Spleen (tissue), 7 donors: ENCODE measurements around the gene KIF16B.

ENCODE experiments used
- CTCF ChIP-seq, 11 experiments: fragments of 200-600 bp in 7 of 11; fragments of 450-650 bp in 4 of 11; sonication (generic) in 4 of 11; IDR thresholded peaks in 8 of 11; conservative IDR thresholded peaks in 3 of 11; 1 replicate in 7 of 11; 2 replicates in 4 of 11; pipeline versions ENCODE4 v1.4.0 to v1.8.0; 2016 to 2021; ENCODE audit warnings: antibody characterized with exemption in 11 of 11, inconsistent platforms in 4 of 11, mild to moderate bottlenecking in 1 of 11
- POLR2A ChIP-seq, 3 donors: fragments of 450-650 bp; IDR thresholded peaks; one replicate each; pipeline ENCODE4 v1.5.1; 2017; ENCODE audit warnings: antibody characterized with exemption in 3 of 3, mild to moderate bottlenecking in 1 of 3
- POLR2AphosphoS5 ChIP-seq, 3 donors: sonication (generic); formaldehyde crosslinking; IDR thresholded peaks; one replicate each; pipeline ENCODE4 v1.5.1; 2017; ENCODE audit warnings: antibody characterized with exemption in 3 of 3
- donor health status: DM: no; HTN: no; CAD: no; lungs with moderate emphysema.
- donor health status: DM: no; HTN: no; CAD: no.
- donor health status: DM: no; HTN: no; CAD: no.

- TF ChIP-seq POLR2AphosphoS5 (IDR thresholded peaks at IDR 0.05): no peak
- TF ChIP-seq CTCF (IDR thresholded peaks at IDR 0.05 in 8 of 11, conservative IDR thresholded peaks at IDR 0.05 in 3 of 11): no peak
- TF ChIP-seq POLR2A (IDR thresholded peaks at IDR 0.05): no peak
Measured at GRCh38 chr20:16290358-16290757, 282.9 kb downstream of the KIF16B start.
